RWPE1 (cell line): ENCODE measurements around the gene CLCN5.
"Not testable (repeated sequence)": the region's sequence is repeated elsewhere in the genome, so short reads cannot be mapped to it uniquely, and the experiment has no call there.

Source experiments
- CTCF ChIA-PET: fragments of 350-600 bp; sonication (Branson Sonifier 250); formaldehyde crosslinking; extraction: SDS; loops from one replicate; lab custom pipeline; 2021; lab: Yijun Ruan, JAX
- POLR2A ChIA-PET: fragments of 400-600 bp; formaldehyde crosslinking; extraction: SDS; loops from one replicate; lab custom pipeline; 2020; ENCODE audit warnings: antibody characterized with exemption; ENCODE audit not compliant: low non-redundant PET; lab: Yijun Ruan, JAX
- DNase-seq: peaks from one replicate; pipeline ENCODE4 v3.0.0; 2012; ENCODE audit warnings: low spot score
- H3K27ac ChIP-seq: fragments of 450-650 bp; 2 replicates; pipeline ENCODE4 v1.5.1; 2017
- CTCF ChIP-seq: fragments of 450-650 bp; conservative IDR thresholded peaks from 2 replicates; pipeline ENCODE4 v1.5.1; 2017; ENCODE audit warnings: low read depth, mild to moderate bottlenecking

Gene CLCN5

DNA sequence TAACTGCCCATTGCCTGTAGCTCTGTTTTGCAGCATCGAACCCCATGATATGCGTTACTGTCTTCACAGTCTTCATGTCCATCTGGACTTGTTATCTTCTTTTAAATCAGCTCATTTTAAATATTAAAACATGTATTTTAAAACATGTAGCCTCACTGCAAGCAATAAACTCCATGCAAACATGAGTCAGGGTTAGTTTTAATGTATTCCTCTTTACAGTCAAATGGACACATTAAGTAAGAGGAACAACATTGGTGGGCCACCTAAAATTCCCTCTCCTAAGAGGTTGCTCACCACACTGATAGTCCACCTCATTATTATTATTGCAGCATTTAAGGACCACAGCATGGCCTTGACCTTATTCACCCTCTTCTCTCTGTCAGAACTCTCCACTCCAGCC lies 74.1 kb downstream of the CLCN5 start:
- ChIA-PET POLR2A (no interaction called here), CTCF (no interaction called here)
- DNase-seq = no peak
- H3K27ac ChIP-seq = no peak overlapping the region
- TF ChIP-seq CTCF = no peak

- TF ChIP-seq CTCF = no peak
- no peak overlapping the region for H3K27ac ChIP-seq
- no peak for DNase-seq
- CTCF ChIA-PET = no interaction called here
- POLR2A ChIA-PET = no interaction called here
Observed at GRCh38 chrX:49999087-49999486, 76.7 kb downstream of the CLCN5 start.

GRCh38 chrX:50000937-50001542 lies 78.6 kb downstream of the CLCN5 start:
- DNase-seq = no peak
- CTCF ChIA-PET = no interaction called here
- TF ChIP-seq CTCF = no peak
- POLR2A ChIA-PET = no interaction called here
- no peak overlapping the region for H3K27ac ChIP-seq

- ChIA-PET CTCF (interaction anchor here (0.6 kb wide), 1 partner anchor 52 kb away, joined by 4 read pairs; no protein-coding TSS in a partner anchor), POLR2A (interaction anchor here (0.6 kb wide), 1 partner anchor 80 kb away, joined by 3 read pairs; the partner anchor contains the start of gene CLCN5)
- no peak overlapping the region for H3K27ac ChIP-seq
- no peak for TF ChIP-seq CTCF
- DNase-seq = no peak
Observed at GRCh38 chrX:50002067-50002714, 79.8 kb downstream of the CLCN5 start.

GRCh38 chrX:50003467-50003866 lies 81.1 kb downstream of the CLCN5 start:
- CTCF ChIA-PET = no interaction called here
- no peak for TF ChIP-seq CTCF
- POLR2A ChIA-PET = no interaction called here
- H3K27ac ChIP-seq = no peak overlapping the region
- no peak for DNase-seq

DNA sequence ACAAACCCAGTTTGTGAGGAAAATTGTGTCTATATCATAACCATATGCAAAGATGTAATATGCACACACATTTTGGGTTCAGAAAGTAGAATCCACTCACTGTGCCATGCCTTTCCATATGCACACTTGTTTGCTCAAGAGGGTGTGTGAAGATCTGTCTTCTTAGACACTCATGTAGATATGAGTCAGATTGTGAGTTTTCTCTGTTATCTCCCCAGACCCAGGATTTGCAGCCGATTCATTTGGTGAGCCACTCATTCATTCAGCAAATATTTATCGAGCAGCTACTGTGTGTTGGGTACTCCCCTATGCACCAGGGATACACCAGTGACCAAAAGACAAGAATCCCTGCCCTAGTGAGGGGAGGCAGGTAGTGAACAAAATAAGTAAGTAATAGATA lies 81.5 kb downstream of the CLCN5 start:
- no peak for TF ChIP-seq CTCF
- DNase-seq = no peak
- ChIA-PET POLR2A (no interaction called here), CTCF (no interaction called here)
- H3K27ac ChIP-seq = no peak overlapping the region

- CTCF ChIA-PET, POLR2A ChIA-PET, DNase-seq, H3K27ac ChIP-seq: not testable (repeated sequence)
Observed at GRCh38 chrX:50025591-50025990, 103.2 kb downstream of the CLCN5 start.
